ENCODE results near the gene ATXN1. TPM values are rescaled to one million over a fixed set of nuclear protein-coding genes. Genes with fewer than 3 reads are reported as not detected.
A peak's percentile ranks its signal among the peaks of the same experiment; 100 is the strongest.

Gene ATXN1
- total RNA-seq, 4 donors from 2014 or later = 38.7 to 78.3 (median 62.6) TPM

- 84 to 100% methylated on average over 3 to 4 of the region's 4 CpGs for WGBS, 2 donors (ENCODE audit: low coverage in 1 of 2)
- TF ChIP-seq POLR2A (IDR thresholded peaks at IDR 0.05) (no peak), EP300 (IDR thresholded peaks at IDR 0.05) (no peak), POLR2AphosphoS5 (IDR thresholded peaks at IDR 0.05) (no peak)
- TF ChIP-seq, protein P1, sequence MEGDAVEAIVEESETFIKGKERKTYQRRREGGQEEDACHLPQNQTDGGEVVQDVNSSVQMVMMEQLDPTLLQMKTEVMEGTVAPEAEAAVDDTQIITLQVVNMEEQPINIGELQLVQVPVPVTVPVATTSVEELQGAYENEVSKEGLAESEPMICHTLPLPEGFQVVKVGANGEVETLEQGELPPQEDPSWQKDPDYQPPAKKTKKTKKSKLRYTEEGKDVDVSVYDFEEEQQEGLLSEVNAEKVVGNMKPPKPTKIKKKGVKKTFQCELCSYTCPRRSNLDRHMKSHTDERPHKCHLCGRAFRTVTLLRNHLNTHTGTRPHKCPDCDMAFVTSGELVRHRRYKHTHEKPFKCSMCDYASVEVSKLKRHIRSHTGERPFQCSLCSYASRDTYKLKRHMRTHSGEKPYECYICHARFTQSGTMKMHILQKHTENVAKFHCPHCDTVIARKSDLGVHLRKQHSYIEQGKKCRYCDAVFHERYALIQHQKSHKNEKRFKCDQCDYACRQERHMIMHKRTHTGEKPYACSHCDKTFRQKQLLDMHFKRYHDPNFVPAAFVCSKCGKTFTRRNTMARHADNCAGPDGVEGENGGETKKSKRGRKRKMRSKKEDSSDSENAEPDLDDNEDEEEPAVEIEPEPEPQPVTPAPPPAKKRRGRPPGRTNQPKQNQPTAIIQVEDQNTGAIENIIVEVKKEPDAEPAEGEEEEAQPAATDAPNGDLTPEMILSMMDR (IDR thresholded peaks at IDR 0.05) = no peak
- no peak overlapping the region for H3K4me3 ChIP-seq
- H3K36me3 ChIP-seq = no peaks in the 10 kb centered on the region
- no peak overlapping the region for H3K27ac ChIP-seq
- no peaks in the 10 kb centered on the region for H3K9me3 ChIP-seq
- peaks cover 5 to 26% (median 7%) of the 10 kb centered on the region in 3 donors for H3K4me1 ChIP-seq
- no peak for ATAC-seq
- H3K27me3 ChIP-seq = no peaks in the 10 kb centered on the region
Measured at GRCh38 chr6:16425881-16426615, 335.2 kb downstream of the ATXN1 start.

DNA sequence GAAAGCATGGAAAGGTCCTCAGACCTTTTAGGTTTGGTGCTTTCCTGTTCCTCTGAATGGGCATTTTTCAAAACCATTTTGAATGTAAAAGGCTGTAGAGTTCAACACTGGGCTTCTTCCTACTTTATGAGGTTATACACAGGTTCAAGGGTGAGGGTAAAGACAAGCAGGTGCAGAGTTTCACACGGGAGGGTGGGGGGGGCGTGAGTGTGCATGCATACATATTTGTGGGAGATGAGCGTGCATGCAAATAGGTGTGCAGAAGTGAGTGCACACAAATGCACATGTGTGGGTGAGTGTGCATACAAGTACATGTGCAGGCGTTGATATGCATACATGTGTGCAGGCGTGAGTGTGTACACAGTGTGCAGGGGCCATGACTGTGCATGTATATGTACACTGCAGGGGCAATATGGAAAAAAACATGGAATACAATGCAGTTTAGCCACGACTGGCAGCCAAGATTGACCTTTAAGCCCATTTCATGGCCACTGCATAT is 339.7 kb downstream of the ATXN1 start:
- TF ChIP-seq POLR2AphosphoS5 (IDR thresholded peaks at IDR 0.05) (no peak), EP300 (IDR thresholded peaks at IDR 0.05) (no peak), POLR2A (IDR thresholded peaks at IDR 0.05) (no peak)
- TF ChIP-seq, protein P1 (IDR thresholded peaks at IDR 0.05) = no peak
- H3K9me3 ChIP-seq = no peaks in the 10 kb centered on the region
- no peaks in the 10 kb centered on the region for H3K36me3 ChIP-seq
- no peak overlapping the region for H3K4me3 ChIP-seq
- H3K27ac ChIP-seq = no peak overlapping the region
- H3K27me3 ChIP-seq = no peaks in the 10 kb centered on the region
- ATAC-seq = no peak
- 73 to 85% methylated on average over 5 to 6 of the region's 6 CpGs for WGBS, 2 donors (ENCODE audit: low coverage in 1 of 2)
- H3K4me1 ChIP-seq = peaks cover 0 to 23% (median 3%) of the 10 kb centered on the region in 3 donors

- Histone ChIP-seq H3K36me3 (no peaks in the 10 kb centered on the region), H3K27me3 (no peaks in the 10 kb centered on the region), H3K9me3 (no peaks in the 10 kb centered on the region), H3K4me1 (peaks cover 0 to 23% (median 3%) of the 10 kb centered on the region in 3 donors), H3K4me3 (no peak overlapping the region), H3K27ac (no peak overlapping the region)
- no peak for ATAC-seq
- TF ChIP-seq, protein P1 (IDR thresholded peaks at IDR 0.05) = no peak
- TF ChIP-seq EP300 (IDR thresholded peaks at IDR 0.05) = no peak
- peak; percentile 26 for TF ChIP-seq POLR2AphosphoS5 (IDR thresholded peaks at IDR 0.05)
- TF ChIP-seq POLR2A (IDR thresholded peaks at IDR 0.05) = no peak
- 16 to 64% methylated on average over 7 of the region's 7 CpGs for WGBS, 2 donors (ENCODE audit: low coverage in 1 of 2)
Measured at GRCh38 chr6:16420715-16421461, 340.4 kb downstream of the ATXN1 start.

DNA sequence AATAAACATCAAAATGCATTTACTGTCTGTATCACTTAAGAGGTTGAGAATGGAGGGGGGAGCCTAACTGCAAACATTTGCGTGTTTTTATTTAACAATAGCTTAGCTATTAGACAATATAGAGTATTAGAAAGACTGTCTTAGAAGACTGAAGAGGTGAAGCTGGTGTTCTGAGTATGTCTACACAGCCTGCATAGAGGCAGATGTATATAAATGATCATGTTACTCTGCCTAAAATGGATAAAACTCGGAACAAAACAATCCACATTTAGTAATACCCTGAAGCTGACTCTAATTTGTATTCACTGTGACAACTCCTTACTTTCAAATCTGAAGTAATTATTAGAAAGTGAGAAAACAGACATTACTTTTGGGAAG is 340.9 kb downstream of the ATXN1 start:
- H3K4me1 ChIP-seq = peaks cover 0 to 23% (median 3%) of the 10 kb centered on the region in 3 donors
- H3K36me3 ChIP-seq = no peaks in the 10 kb centered on the region
- no peak for ATAC-seq
- H3K27ac ChIP-seq = no peak overlapping the region
- TF ChIP-seq POLR2A (IDR thresholded peaks at IDR 0.05) (no peak), POLR2AphosphoS5 (IDR thresholded peaks at IDR 0.05) (no peak), EP300 (IDR thresholded peaks at IDR 0.05) (no peak)
- TF ChIP-seq, protein P1 (IDR thresholded peaks at IDR 0.05) = no peak
- WGBS, 2 donors (ENCODE audit: low coverage in 1 of 2) = 38 to 67% methylated on average over 2 of the region's 2 CpGs
- no peaks in the 10 kb centered on the region for H3K9me3 ChIP-seq
- no peak overlapping the region for H3K4me3 ChIP-seq
- no peaks in the 10 kb centered on the region for H3K27me3 ChIP-seq

All from gastroesophageal sphincter (tissue), 4 donors.